K562 (cell line): ENCODE results near the gene VWA3A. TPM values are rescaled to one million over a fixed set of nuclear protein-coding genes. Genes with fewer than 3 reads are reported as not detected.
A peak's percentile ranks its signal among the peaks of the same experiment; 100 is the strongest.

ENCODE experiments used
- ATAC-seq: fragments of 200-7000 bp; cut with Tn5 transposase; 3 replicates; pipeline ENCODE4 v1.9.1; 2020; ENCODE audit warnings: moderate library complexity
- BruUV-seq: library from RNA; stranded (reverse); fragments of 400-500 nt; replicated peaks from 2 replicates; lab custom pipeline; 2021; lab: Mats Ljungman, UMichigan
- CTCF ChIA-PET: fragments of 300-600 bp; formaldehyde crosslinking; extraction: SDS; loops from one replicate; lab custom pipeline; 2021; ENCODE audit warnings: low intra/inter-chr PET ratio; lab: Yijun Ruan, JAX
- POLR2A ChIA-PET: fragments of 300-600, 350-650 bp; sonication (Branson Sonifier 250); formaldehyde crosslinking; extraction: SDS; loops from one replicate; lab custom pipeline; 2021; ENCODE audit warnings: antibody characterized with exemption, inconsistent platforms; lab: Yijun Ruan, JAX
- DNase-seq, 4 experiments: peaks; one replicate each; pipeline versions ENCODE4 v3.0.0 to v3.0.0-alpha.2; 2011 to 2018; ENCODE audit warnings: low spot score in 3 of 4, mixed read lengths in 3 of 4; ENCODE audit errors: extremely low read depth in 1 of 4
- FAIRE-seq: peaks from 2 replicates; lab custom pipeline; 2011; peaks lifted over from hg19 to GRCh38; lab: Jason Lieb, UNC
- H2AFZ ChIP-seq: 2 replicates; pipeline ENCODE4 v1.6.0; 2011; ENCODE audit warnings: low read depth, low read length, control low read depth, inconsistent platforms
- H3K27ac ChIP-seq: fragments of 200-600 bp; 3 replicates; pipeline ENCODE4 v1.8.0; 2011; ENCODE audit warnings: low read depth, mild to moderate bottlenecking, control low read depth, inconsistent platforms, low read length, moderate library complexity, mixed read lengths; ENCODE audit errors: extremely low read depth
- H3K27me3 ChIP-seq, 2 experiments: fragments of 300-600 bp in 1 of 2; 2 replicates in 1 of 2; 3 replicates in 1 of 2; pipeline versions ENCODE4 v1.6.0 to v1.8.0; 2011; ENCODE audit warnings: inconsistent platforms in 2 of 2, low read length in 2 of 2, mild to moderate bottlenecking in 1 of 2, mixed read lengths in 1 of 2, moderate library complexity in 1 of 2; ENCODE audit not compliant: control insufficient read depth in 2 of 2, insufficient read depth in 2 of 2
- H3K36me3 ChIP-seq: fragments of 300-600 bp; 3 replicates; pipeline ENCODE4 v1.8.0; 2011; ENCODE audit warnings: mild to moderate bottlenecking, low read length, inconsistent platforms; ENCODE audit not compliant: control insufficient read depth, insufficient read depth
- H3K4me1 ChIP-seq, 2 experiments: fragments of 200-600 bp in 1 of 2; replicated peaks in 1 of 2; 2 replicates in 1 of 2; 3 replicates in 1 of 2; pipeline versions ENCODE4 v1.5.1 to v1.8.0; 2011; ENCODE audit warnings: inconsistent platforms in 2 of 2, low read length in 2 of 2, mild to moderate bottlenecking in 1 of 2, mixed read lengths in 1 of 2, moderate library complexity in 1 of 2; ENCODE audit not compliant: control insufficient read depth in 2 of 2, insufficient read depth in 2 of 2
- H3K4me2 ChIP-seq: 2 replicates; pipeline ENCODE4 v1.6.1; 2011; ENCODE audit warnings: low read length, control low read depth, inconsistent platforms, mixed read lengths; ENCODE audit not compliant: insufficient read depth
- H3K4me3 ChIP-seq: fragments of 200-600 bp; sonication (generic), shearing (Covaris generic); 2 replicates; pipeline ENCODE4 v1.5.1; 2016; ENCODE audit warnings: control low read depth, inconsistent platforms
- H3K79me2 ChIP-seq: fragments of 200-600 bp; 3 replicates; pipeline ENCODE4 v1.8.0; 2011; ENCODE audit warnings: low read length, inconsistent platforms; ENCODE audit not compliant: control insufficient read depth, insufficient read depth
- H3K9ac ChIP-seq, 2 experiments: 2 replicates each; pipeline versions ENCODE4 v1.6.0 to v1.6.1; 2011; ENCODE audit warnings: low read depth in 2 of 2, low read length in 2 of 2, control low read depth in 1 of 2, inconsistent platforms in 1 of 2, mild to moderate bottlenecking in 1 of 2, mixed read lengths in 1 of 2; ENCODE audit not compliant: insufficient read depth in 1 of 2
- H3K9me1 ChIP-seq: one replicate; pipeline ENCODE4 v1.6.0; 2011; ENCODE audit warnings: inconsistent platforms, mild to moderate bottlenecking, low read length, moderate library complexity; ENCODE audit not compliant: control insufficient read depth, insufficient read depth
- H3K9me3 ChIP-seq: replicated peaks from 2 replicates; pipeline ENCODE4 v1.5.1; 2011; ENCODE audit warnings: low read depth, low read length, inconsistent platforms; ENCODE audit not compliant: control insufficient read depth, insufficient read depth
- H4K20me1 ChIP-seq: replicated peaks from 2 replicates; pipeline ENCODE4 v1.6.1; 2011; ENCODE audit warnings: low read length, inconsistent platforms, mixed read lengths; ENCODE audit not compliant: control insufficient read depth, insufficient read depth
- KLF10 ChIP-seq: fragments of 250-450 bp; sonication (Bioruptor Pico); IDR thresholded peaks from 2 replicates; pipeline ENCODE4 v1.6.1; 2021; ENCODE audit warnings: matching md5 sums
- REST ChIP-seq, 2 experiments: fragments of 450-650 bp; formaldehyde crosslinking in 1 of 2; IDR thresholded peaks; 2 replicates each; pipeline versions ENCODE4 v1.4.0 to v1.6.1; 2014 to 2020; ENCODE audit warnings: mild to moderate bottlenecking in 2 of 2, borderline replicate concordance in 1 of 2, low read depth in 1 of 2
- ZNF263 ChIP-seq: sonication (generic); formaldehyde crosslinking; IDR thresholded peaks from 2 replicates; pipeline ENCODE4 v1.8.0; 2022; ENCODE audit warnings: mild to moderate bottlenecking, missing genetic modification reagents, borderline replicate concordance
- WGBS: fragments of 100-300 bp; shearing (Covaris generic); methylation state at CpG from one replicate; pipeline ENCODE4 v1.1.6; 2016; ENCODE audit warnings: low coverage, mixed read lengths; ENCODE audit not compliant: insufficient coverage; ENCODE audit errors: missing lambda C conversion rate; 5-methylcytosine and 5-hydroxymethylcytosine counted together
- in situ Hi-C: fragments of 300-500 bp; cut with MboI; formaldehyde crosslinking; loops from 4 replicates; pipeline ENCODE4 v1.15.0; 2018; ENCODE audit warnings: inconsistent platforms, mixed read lengths
- intact Hi-C: fragments of 100-400 bp; cut with micrococcal nuclease; formaldehyde crosslinking; loops from 2 replicates; pipeline ENCODE4 v1.14.2; 2022
- polyA plus RNA-seq, 8 experiments: library from polyadenylated mRNA; depleted of rRNA in 4 of 8; stranded (reverse) in 5 of 8; unstranded in 3 of 8; fragments of >200 nt; fragmentation: Nextera tagmentation in 2 of 8; fragmentation: Illumina TruSeq in 1 of 8; extraction: Ambion mirVana in 2 of 8; extraction: Trizol in 1 of 8; gene quantifications; 2 replicates each; pipeline versions ENCODE4 v1.2.1 to v1.2.3, GENCODE V29; 2011 to 2014; ENCODE audit warnings: inconsistent platforms in 1 of 8, missing spikeins in 1 of 8
- total RNA-seq, 7 experiments: library from RNA; depleted of rRNA in 6 of 7; stranded (reverse); fragments of >200 nt in 6 of 7; fragmentation: Illumina TruSeq in 2 of 7; extraction: Trizol in 2 of 7; gene quantifications; 2 replicates each; pipeline versions ENCODE4 v1.2.1 to v1.2.3, GENCODE V29; 2011 to 2021; ENCODE audit warnings: low replicate concordance in 1 of 7

The VWA3A gene
- total and polyA plus RNA-seq, 9 of the 15 experiments (the other 6 are each of a cell fraction or from before 2014, with no cell fraction given) = not detected

- TF ChIP-seq KLF10 (CRISPR knock-in tag) = no peak
These were observed 100.1 kb downstream of the VWA3A start (continued) for GRCh38 chr16:22192261-22193062.

- Histone ChIP-seq H2AFZ (0 out of 2 replicates have a peak overlapping the region, but pooled peaks have one; percentile 98), H3K9me3 (no peaks in the 10 kb centered on the region), H3K4me2 (peak overlapping the region; percentile 95; the same call in 1 of the 2 replicates), H3K9me1 (no peaks in the 10 kb centered on the region), H3K27ac (no peak overlapping the region), H3K9ac (0 out of 4 replicates have a peak overlapping the region, but pooled peaks of 1 of the 2 experiments have one; percentile 92), H3K36me3 (no peaks in the 10 kb centered on the region; the same call in 2 of the 3 replicates), H3K4me1 (peaks cover 25 to 32% of the 10 kb centered on the region in 2 experiments; a peak in 4 of 5 replicates), H3K27me3 (no peaks in the 10 kb centered on the region), H3K79me2 (no peaks in the 10 kb centered on the region; the same call in 2 of the 3 replicates), H3K4me3 (no peak overlapping the region), H4K20me1 (no peaks in the 10 kb centered on the region)
- in situ Hi-C loops = no loop called here
- ChIA-PET CTCF (no interaction called here), POLR2A (interaction anchor here (0.5 to 2.4 kb wide), 3 partner anchors 8 to 105 kb away, joined by 3 to 13 read pairs (median 3); partner anchors contain the start of gene POLR3E)
- TF ChIP-seq REST (IDR thresholded peaks at IDR 0.05; ENCODE audit: borderline replicate concordance) (0 out of 2 replicates have a peak, but pooled peaks have one; percentile 9), REST (CRISPR knock-in tag; IDR thresholded peaks at IDR 0.05; ENCODE audit: low read depth) (no peak), ZNF263 (no peak)
- intact Hi-C loops = no loop called here
- no peak for ATAC-seq
- WGBS = 59% methylated on average over 2 of the region's 2 CpGs
- BruUV-seq = no TSS peak
- no peak for FAIRE-seq
- peak in 1 of 4 experiments; percentile 10 for DNase-seq
These were observed 100.7 kb downstream of the VWA3A start for GRCh38 chr16:22193063-22193411.
